SK-N-MC (cell line): ENCODE data around the gene TTC24.
A peak's percentile ranks its signal among the peaks of the same experiment; 100 is the strongest.
"Not testable (repeated sequence)": the region's sequence is repeated elsewhere in the genome, so short reads cannot be mapped to it uniquely, and the experiment has no call there.

Source experiments
- DNase-seq: peaks from one replicate; pipeline ENCODE4 v3.0.0-alpha.2; 2011; ENCODE audit warnings: low read depth, low spot score
- H3K27ac ChIP-seq: fragments of 200-600 bp; sonication (generic); 2 replicates; pipeline ENCODE4 v1.5.1; 2016; ENCODE audit warnings: mixed run types
- H3K36me3 ChIP-seq: fragments of 200-600 bp; sonication (generic); 2 replicates; pipeline ENCODE4 v1.6.1; 2017; ENCODE audit warnings: antibody characterized with exemption, low read length, mixed read lengths; ENCODE audit not compliant: insufficient read depth
- H3K4me3 ChIP-seq: fragments of 200-600 bp; sonication (generic); 2 replicates; pipeline ENCODE4 v1.5.1; 2016
- H3K9ac ChIP-seq: fragments of 200-600 bp; sonication (generic); 2 replicates; pipeline ENCODE4 v1.8.0; 2017; ENCODE audit warnings: mixed run types, mixed read lengths; ENCODE audit not compliant: insufficient read length
- H3K9me3 ChIP-seq: fragments of 200-600 bp; sonication (generic); 2 replicates; pipeline ENCODE4 v1.6.1; 2017; ENCODE audit warnings: low read depth, mild to moderate bottlenecking, antibody characterized with exemption, low read length, moderate library complexity, mixed read lengths
- EZH2 ChIP-seq: fragments of 200-600 bp; sonication (generic); IDR thresholded peaks from one replicate; pipeline ENCODE4 v1.6.1; 2017; ENCODE audit warnings: antibody characterized with exemption
- FOXP2 ChIP-seq: optimal IDR thresholded peaks from 2 replicates; pipeline ENCODE3; 2011; ENCODE audit warnings: mild to moderate bottlenecking, moderate library complexity; ENCODE audit not compliant: insufficient read depth; ENCODE audit errors: extremely low read length, control extremely low read depth
- POLR2AphosphoS5 ChIP-seq: IDR thresholded peaks from 2 replicates; pipeline ENCODE4 v1.6.1; 2012; ENCODE audit warnings: mild to moderate bottlenecking, low read depth, low read length, borderline replicate concordance

The TTC24 gene

DNA sequence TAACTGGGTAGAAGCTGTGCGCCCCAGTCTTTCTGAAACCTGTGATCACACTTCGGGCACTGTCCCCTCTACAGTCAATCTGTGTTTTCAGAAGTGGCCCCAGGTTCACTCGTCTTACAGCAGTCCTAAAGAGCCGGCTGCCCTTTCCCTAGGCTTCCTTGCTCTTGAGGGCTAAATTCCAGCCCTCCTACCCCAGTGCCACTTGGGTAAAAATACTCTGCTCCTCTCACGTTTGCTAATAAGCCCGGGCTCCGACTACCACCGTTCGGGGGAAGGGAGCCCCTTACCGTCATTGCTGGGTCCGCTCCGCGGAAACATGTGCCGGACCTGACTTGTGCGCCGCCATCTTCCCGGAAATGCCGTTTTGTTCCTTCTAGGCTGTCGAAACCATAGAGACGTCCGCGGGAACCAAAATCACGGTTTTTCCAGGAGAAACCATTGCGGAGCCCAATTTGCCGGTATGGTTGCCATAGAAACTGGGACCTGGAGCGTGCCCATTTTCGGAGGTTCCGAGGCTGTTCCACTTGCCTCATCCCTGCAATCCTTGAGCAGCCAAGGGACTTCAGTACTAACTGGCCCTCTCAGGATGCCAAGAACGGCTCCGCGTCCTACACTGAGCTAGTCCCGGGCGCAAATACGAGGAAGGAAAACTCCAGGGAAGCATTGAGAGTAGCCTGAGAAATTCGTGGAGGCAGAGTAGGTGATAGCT is 21.8 kb downstream of the TTC24 start, which contains the start of gene GPATCH4:
GPATCH4 (minus strand) TSS at position 358 of the 709 bp plus-strand sequence.
- Histone ChIP-seq H3K4me3 (peak within 1 kb of the TSS; percentile 90), H3K36me3 (peaks cover 30% of the 10 kb centered on the region), H3K9me3 (no peaks in the 10 kb centered on the region), H3K9ac (peak within 1 kb of the TSS; percentile 89), H3K27ac (peak within 1 kb of the TSS; percentile 74)
- peak; percentile 72 for DNase-seq
- peak; percentile 95 for TF ChIP-seq POLR2AphosphoS5
- no peak for TF ChIP-seq FOXP2

- peak overlapping the region; percentile 74 for H3K27ac ChIP-seq
- H3K9ac ChIP-seq, result peak overlapping the region; percentile 89
- H3K9me3 ChIP-seq, result no peaks in the 10 kb centered on the region
- H3K4me3 ChIP-seq, result peak overlapping the region; percentile 90
- TF ChIP-seq EZH2 (no peak), FOXP2 (no peak)
- DNase-seq, result no peak
- H3K36me3 ChIP-seq, result peaks cover 23% of the 10 kb centered on the region
These were observed 22.4 kb downstream of the TTC24 start for GRCh38 chr1:156601892-156602291.

- no peak overlapping the region for H3K9ac ChIP-seq
- TF ChIP-seq FOXP2, result no peak
- TF ChIP-seq EZH2, result no peak
- no peak for TF ChIP-seq POLR2AphosphoS5
These were observed 23.1 kb downstream of the TTC24 start for GRCh38 chr1:156602557-156602993.

GRCh38 chr1:156607344-156607743 is 27.8 kb downstream of the TTC24 start:
- H3K36me3 ChIP-seq, H3K9ac ChIP-seq, H3K9me3 ChIP-seq: not testable (repeated sequence)

More at GRCh38 chr1:156602557-156602993, 23.1 kb downstream of the TTC24 start:
- no peak overlapping the region for H3K27ac ChIP-seq
- H3K4me3 ChIP-seq, result no peak overlapping the region
- no peak for DNase-seq
- peaks cover 17% of the 10 kb centered on the region for H3K36me3 ChIP-seq
- H3K9me3 ChIP-seq, result no peaks in the 10 kb centered on the region

DNA sequence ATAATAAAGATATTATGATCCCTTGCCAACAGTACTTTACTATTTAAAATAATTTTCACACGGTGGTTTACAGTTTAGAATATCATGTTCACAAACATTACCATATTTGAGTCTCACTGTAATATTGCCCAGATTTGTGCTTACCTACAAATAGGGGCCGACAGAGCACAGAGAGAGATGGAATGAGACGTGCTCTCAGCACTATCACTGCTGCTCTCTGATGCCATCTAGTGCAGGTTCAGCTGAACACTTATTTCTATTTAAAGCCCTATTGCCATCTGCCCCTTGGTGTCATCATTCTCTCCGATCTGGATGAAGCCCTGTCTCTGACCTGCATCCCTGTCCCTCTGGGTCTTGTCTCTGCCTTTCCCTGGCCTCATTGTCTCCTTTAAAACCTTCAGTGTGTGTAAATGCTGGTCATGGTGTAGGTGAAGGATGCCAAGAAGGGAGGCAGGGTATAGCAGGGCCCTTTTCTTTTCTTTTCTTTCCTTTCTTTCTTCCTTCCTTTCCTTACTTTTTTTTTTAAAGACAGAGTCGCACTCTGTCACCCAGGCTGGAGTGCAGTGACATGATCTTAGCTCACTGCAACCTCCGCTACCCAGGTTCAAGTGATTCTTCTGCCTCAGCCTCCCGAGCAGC is 28.6 kb downstream of the TTC24 start:
- DNase-seq, result no peak
- TF ChIP-seq EZH2 (no peak), POLR2AphosphoS5 (no peak), FOXP2 (no peak)
- no peaks in the 10 kb centered on the region for H3K9me3 ChIP-seq

More at GRCh38 chr1:156607344-156607743, 27.8 kb downstream of the TTC24 start:
- H3K4me3 ChIP-seq, DNase-seq, H3K27ac ChIP-seq: not testable (repeated sequence)

DNA sequence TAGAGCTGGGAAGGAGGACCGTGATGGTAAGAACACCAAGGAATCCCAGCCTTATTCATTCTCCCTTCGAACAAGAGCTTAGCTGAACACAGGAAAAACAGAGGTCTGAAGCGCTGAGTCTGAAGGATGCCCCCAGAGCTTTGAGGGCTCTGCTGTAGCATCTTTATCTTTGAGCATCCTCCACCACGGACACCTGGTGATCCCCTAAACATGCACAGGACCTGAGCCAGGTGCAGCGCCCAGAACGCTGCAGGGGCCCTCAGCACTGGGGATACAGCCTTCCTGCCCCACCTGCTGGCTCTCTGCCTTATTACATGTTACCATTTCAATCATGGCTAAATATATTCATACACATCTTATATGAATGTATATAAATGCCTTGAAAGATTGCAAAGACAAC is 29.5 kb downstream of the TTC24 start:
- Histone ChIP-seq H3K36me3 (no peaks in the 10 kb centered on the region), H3K4me3 (no peak overlapping the region), H3K9ac (no peak overlapping the region), H3K9me3 (no peaks in the 10 kb centered on the region), H3K27ac (no peak overlapping the region)
- TF ChIP-seq POLR2AphosphoS5 (no peak), FOXP2 (no peak), EZH2 (no peak)
- no peak for DNase-seq

More for the DNA sequence above, 28.6 kb downstream of the TTC24 start:
- no peak overlapping the region for H3K9ac ChIP-seq
- no peak overlapping the region for H3K4me3 ChIP-seq
- H3K27ac ChIP-seq, result no peak overlapping the region
- H3K36me3 ChIP-seq, result no peaks in the 10 kb centered on the region

DNA sequence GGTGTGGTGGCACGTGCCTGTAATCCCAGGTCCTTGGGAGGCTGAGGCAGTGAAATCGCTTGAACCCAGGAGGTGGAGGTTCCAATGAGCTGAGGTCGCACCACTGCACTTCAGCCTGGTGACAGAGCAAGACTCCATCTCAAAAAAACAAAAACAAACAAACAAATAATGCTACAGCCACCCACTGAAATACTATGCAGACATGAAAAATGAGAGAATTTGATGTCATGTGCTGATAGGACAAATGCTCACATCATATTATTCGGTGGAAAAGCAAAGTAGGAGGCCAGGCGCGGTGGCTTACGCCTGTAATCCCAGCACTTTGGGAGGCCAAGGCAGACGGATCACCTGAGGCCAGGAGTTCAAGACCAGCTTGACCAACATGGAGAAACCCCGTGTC is 30.5 kb downstream of the TTC24 start:
- H3K9ac ChIP-seq, H3K36me3 ChIP-seq, H3K27ac ChIP-seq, H3K4me3 ChIP-seq, H3K9me3 ChIP-seq, DNase-seq: not testable (repeated sequence)

DNA sequence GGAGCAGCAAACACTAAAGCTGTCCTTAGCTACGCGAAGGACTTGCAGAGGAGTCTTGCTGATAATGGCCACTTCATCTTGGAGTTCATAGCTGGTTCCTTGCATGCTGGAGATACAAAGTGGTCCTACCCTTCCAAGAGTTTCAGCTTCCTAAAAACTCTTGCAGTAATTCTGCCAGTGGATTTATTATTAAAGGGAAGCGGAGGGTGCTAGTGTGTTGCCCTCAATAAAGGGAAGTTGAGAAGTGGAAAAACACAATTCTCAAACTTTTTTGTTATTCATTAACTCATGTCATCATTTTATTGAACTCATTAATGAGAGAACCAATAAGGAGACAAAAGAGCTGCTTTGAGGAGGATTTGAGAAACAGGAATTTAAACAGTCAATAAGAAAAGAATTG is 33.1 kb downstream of the TTC24 start:
- no peak overlapping the region for H3K27ac ChIP-seq
- no peak overlapping the region for H3K9ac ChIP-seq
- TF ChIP-seq EZH2, result no peak
- no peak for TF ChIP-seq POLR2AphosphoS5
- no peak for TF ChIP-seq FOXP2
- DNase-seq, result no peak
- no peaks in the 10 kb centered on the region for H3K36me3 ChIP-seq
- no peak overlapping the region for H3K4me3 ChIP-seq
- H3K9me3 ChIP-seq, result no peaks in the 10 kb centered on the region

GRCh38 chr1:156615946-156616345 is 36.4 kb downstream of the TTC24 start:
- Histone ChIP-seq H3K36me3 (no peaks in the 10 kb centered on the region), H3K9me3 (no peaks in the 10 kb centered on the region), H3K9ac (no peak overlapping the region), H3K4me3 (no peak overlapping the region), H3K27ac (no peak overlapping the region)
- TF ChIP-seq FOXP2, result no peak
- TF ChIP-seq EZH2, result no peak
- TF ChIP-seq POLR2AphosphoS5, result no peak
- no peak for DNase-seq
